Measurements from ENCODE around the gene SPIRE1.
"Not testable (repeated sequence)": the region's sequence is repeated elsewhere in the genome, so short reads cannot be mapped to it uniquely, and the experiment has no call there.

SPIRE1 gene

GRCh38 chr18:12645751-12646203 is 12.1 kb downstream of the SPIRE1 start:
- no peak for DNase-seq (ENCODE audit: low read depth)

GRCh38 chr18:12645254-12645653 is 12.7 kb downstream of the SPIRE1 start:
- DNase-seq (ENCODE audit: low read depth), result no peak

- DNase-seq (ENCODE audit: low read depth), result not testable (repeated sequence)
These were observed 14.2 kb downstream of the SPIRE1 start for GRCh38 chr18:12643756-12644155.

GRCh38 chr18:12640881-12641200 is 17.1 kb downstream of the SPIRE1 start:
- no peak for DNase-seq (ENCODE audit: low read depth)

- no peak for DNase-seq (ENCODE audit: low read depth)
These were observed 17.7 kb downstream of the SPIRE1 start for GRCh38 chr18:12639990-12640880.

- no peak for DNase-seq (ENCODE audit: low read depth)
These were observed 19.2 kb downstream of the SPIRE1 start for GRCh38 chr18:12638644-12639124.

- no peak for DNase-seq (ENCODE audit: low read depth)
These were observed 19.8 kb downstream of the SPIRE1 start for GRCh38 chr18:12637901-12638643.

GRCh38 chr18:12637393-12637792 is 20.5 kb downstream of the SPIRE1 start:
- no peak for DNase-seq (ENCODE audit: low read depth)

- DNase-seq (ENCODE audit: low read depth), result no peak
These were observed 26.0 kb downstream of the SPIRE1 start for GRCh38 chr18:12631831-12632477.

GRCh38 chr18:12630136-12630535 is 27.8 kb downstream of the SPIRE1 start:
- no peak for DNase-seq (ENCODE audit: low read depth)

GRCh38 chr18:12628706-12629702 is 28.9 kb downstream of the SPIRE1 start:
- DNase-seq (ENCODE audit: low read depth), result no peak

GRCh38 chr18:12627199-12627598 is 30.7 kb downstream of the SPIRE1 start:
- DNase-seq (ENCODE audit: low read depth), result not testable (repeated sequence)

- no peak for DNase-seq (ENCODE audit: low read depth)
These were observed 32.7 kb downstream of the SPIRE1 start for GRCh38 chr18:12625241-12625640.

GRCh38 chr18:12621742-12622306 is 36.1 kb downstream of the SPIRE1 start:
- DNase-seq (ENCODE audit: low read depth), result no peak

GRCh38 chr18:12615748-12616147 is 42.2 kb downstream of the SPIRE1 start:
- DNase-seq (ENCODE audit: low read depth), result no peak

- DNase-seq (ENCODE audit: low read depth), result no peak
These were observed 49.6 kb downstream of the SPIRE1 start for GRCh38 chr18:12608301-12608700.

GRCh38 chr18:12606592-12607315 is 51.2 kb downstream of the SPIRE1 start:
- no peak for DNase-seq (ENCODE audit: low read depth)

- no peak for DNase-seq (ENCODE audit: low read depth)
These were observed 53.4 kb downstream of the SPIRE1 start for GRCh38 chr18:12604445-12605007.

GRCh38 chr18:12599966-12600365 is 57.9 kb downstream of the SPIRE1 start:
- DNase-seq (ENCODE audit: low read depth), result no peak

GRCh38 chr18:12599543-12599942 is 58.4 kb downstream of the SPIRE1 start:
- no peak for DNase-seq (ENCODE audit: low read depth)

Measured in stimulated activated CD8-positive, alpha-beta memory T cell treated with anti-CD3 and anti-CD28 coated beads, Interleukin-4, amount 100 ng/mL, for 24 hours (primary cell).